ENCODE results near the gene RPL39L.

- TF ChIP-seq POLR2A (IDR thresholded peaks at IDR 0.05; ENCODE audit: low read depth, low read length): no peak
- TF ChIP-seq TAF1 (IDR thresholded peaks at IDR 0.05; ENCODE audit: low read depth, low read length): no peak
These were observed 19.0 kb downstream of the RPL39L start for GRCh38 chr3:187120326-187120725.
